OCI-LY7 (cell line): ENCODE measurements around the gene PRKD1. TPM values are rescaled to one million over a fixed set of nuclear protein-coding genes. Genes with fewer than 3 reads are reported as not detected.

ENCODE experiments used
- BruUV-seq: library from RNA; stranded (reverse); fragments of 400-500 nt; replicated peaks from 2 replicates; lab custom pipeline; 2021; lab: Mats Ljungman, UMichigan
- CTCF ChIA-PET: fragments of 300-600 bp; sonication (Branson Sonifier 250); formaldehyde crosslinking; loops from one replicate; lab custom pipeline; 2022; ENCODE audit warnings: antibody characterized with exemption; ENCODE audit not compliant: unreplicated experiment; lab: Charles Lee
- POLR2A ChIA-PET: fragments of 300-600 bp; sonication (Branson Sonifier 250); formaldehyde crosslinking; loops from one replicate; lab custom pipeline; 2022; ENCODE audit warnings: antibody characterized with exemption; lab: Charles Lee
- DNase-seq: peaks from one replicate; pipeline ENCODE4 v3.0.0-alpha.2; 2015; ENCODE audit warnings: low spot score
- H2AFZ ChIP-seq: fragments of 200-600 bp; sonication (generic), shearing (Covaris generic); 2 replicates; pipeline ENCODE4 v1.6.1; 2014; ENCODE audit warnings: mild to moderate bottlenecking, antibody characterized with exemption, low read length, moderate library complexity
- H3K27ac ChIP-seq: fragments of 200-600 bp; sonication (generic); 2 replicates; pipeline ENCODE4 v1.5.1; 2014; ENCODE audit warnings: mixed run types, low read depth, mild to moderate bottlenecking, moderate library complexity, low read length, inconsistent platforms; ENCODE audit not compliant: poor library complexity, severe bottlenecking
- H3K36me3 ChIP-seq: fragments of 200-600 bp; sonication (generic); 2 replicates; pipeline ENCODE4 v1.6.1; 2014; ENCODE audit warnings: mild to moderate bottlenecking, antibody characterized with exemption, low read length, moderate library complexity, mixed read lengths; ENCODE audit not compliant: insufficient read depth
- H3K4me1 ChIP-seq: fragments of 200-600 bp; sonication (generic); 2 replicates; pipeline ENCODE4 v1.5.1; 2014; ENCODE audit warnings: mild to moderate bottlenecking, low read length; ENCODE audit not compliant: insufficient read depth, poor library complexity, severe bottlenecking
- H3K4me2 ChIP-seq: fragments of 200-600 bp; sonication (generic); 2 replicates; pipeline ENCODE4 v1.6.1; 2014; ENCODE audit warnings: mild to moderate bottlenecking, low read length
- H3K4me3 ChIP-seq: fragments of 200-600 bp; sonication (generic); 2 replicates; pipeline ENCODE4 v1.5.1; 2014; ENCODE audit warnings: mild to moderate bottlenecking, low read depth, low read length; ENCODE audit not compliant: poor library complexity, severe bottlenecking
- H3K79me2 ChIP-seq: fragments of 200-600 bp; sonication (generic); 2 replicates; pipeline ENCODE4 v1.6.1; 2016; ENCODE audit warnings: low read depth, mild to moderate bottlenecking, low read length, moderate library complexity, mixed read lengths; ENCODE audit not compliant: insufficient read depth
- H3K9me2 ChIP-seq: fragments of 200-600 bp; sonication (generic); 2 replicates; pipeline ENCODE4 v1.6.1; 2016; ENCODE audit warnings: mild to moderate bottlenecking, low read length, mixed read lengths; ENCODE audit not compliant: insufficient read depth
- H3K9me3 ChIP-seq: fragments of 200-600 bp; sonication (generic); 2 replicates; pipeline ENCODE4 v1.6.1; 2014; ENCODE audit warnings: mild to moderate bottlenecking, mixed run types, low read length, mixed read lengths
- H4K20me1 ChIP-seq: fragments of 200-600 bp; sonication (generic); 2 replicates; pipeline ENCODE4 v1.6.1; 2014; ENCODE audit warnings: mild to moderate bottlenecking, antibody characterized with exemption, low read length, moderate library complexity, mixed read lengths; ENCODE audit not compliant: insufficient read depth
- CTCF ChIP-seq: fragments of 200-600 bp; sonication (generic); conservative IDR thresholded peaks from 2 replicates; pipeline ENCODE4 v1.5.1; 2014; ENCODE audit warnings: mild to moderate bottlenecking, antibody characterized with exemption, low read length, moderate library complexity, mixed read lengths
- EZH2phosphoT487 ChIP-seq: fragments of 200-600 bp; sonication (generic); IDR thresholded peaks from 2 replicates; pipeline ENCODE4 v1.6.1; 2018; ENCODE audit warnings: low read depth, borderline replicate concordance, mild to moderate bottlenecking, mixed run types, antibody characterized with exemption, low read length, moderate library complexity, mixed read lengths
- intact Hi-C: fragments of 100-400 bp; cut with micrococcal nuclease; formaldehyde crosslinking; loops from one replicate; pipeline ENCODE4 v1.10.0; 2022; ENCODE audit not compliant: unreplicated experiment
- total RNA-seq, 2 experiments: library from RNA; depleted of rRNA in 1 of 2; stranded (reverse); fragments of >200 nt in 1 of 2; shearing (Covaris generic) in 1 of 2; gene quantifications; 2 replicates each; pipeline ENCODE4 v1.2.3, GENCODE V29; 2014 to 2022

The PRKD1 gene
- total RNA-seq, 2 experiments from 2014 or later = not detected

DNA sequence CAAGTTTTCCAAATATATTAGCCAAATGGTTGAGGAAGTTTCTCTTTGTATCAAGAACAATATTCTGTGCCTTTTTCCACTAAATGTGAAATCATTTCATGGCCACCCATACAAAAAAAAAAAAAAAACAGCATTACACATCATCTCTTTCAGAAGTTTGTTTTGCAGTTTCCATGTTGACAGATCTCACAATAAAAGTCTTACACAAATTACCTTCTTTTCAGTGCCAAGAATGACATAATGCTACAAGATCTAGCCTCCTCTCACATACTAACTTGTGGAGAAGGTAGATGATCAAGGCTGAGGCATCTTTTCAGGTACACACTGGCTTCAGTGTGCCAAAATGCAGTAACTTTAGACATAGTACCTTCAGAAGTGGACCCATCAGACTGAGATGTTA is 35.3 kb downstream of the PRKD1 start:
- H3K4me1 ChIP-seq = no peaks in the 10 kb centered on the region
- DNase-seq = no peak
- no peaks in the 10 kb centered on the region for H3K9me2 ChIP-seq
- no peak overlapping the region for H3K4me2 ChIP-seq
- H3K36me3 ChIP-seq = no peaks in the 10 kb centered on the region
- H3K9me3 ChIP-seq = no peaks in the 10 kb centered on the region
- H2AFZ ChIP-seq = no peak overlapping the region
- H3K27ac ChIP-seq = no peak overlapping the region
- CTCF ChIA-PET = no interaction called here
- H4K20me1 ChIP-seq = no peaks in the 10 kb centered on the region
- BruUV-seq = no TSS peak
- POLR2A ChIA-PET = no interaction called here
- TF ChIP-seq EZH2phosphoT487 (no peak), CTCF (no peak)
- intact Hi-C loops = no loop called here
- no peaks in the 10 kb centered on the region for H3K79me2 ChIP-seq
- no peak overlapping the region for H3K4me3 ChIP-seq

GRCh38 chr14:29885988-29886387 is 41.7 kb downstream of the PRKD1 start:
- intact Hi-C loops = no loop called here
- no peak for DNase-seq
- no TSS peak for BruUV-seq
- Histone ChIP-seq H3K79me2 (no peaks in the 10 kb centered on the region), H3K9me3 (no peaks in the 10 kb centered on the region), H3K4me1 (no peaks in the 10 kb centered on the region), H3K27ac (no peak overlapping the region), H3K4me2 (no peak overlapping the region), H3K36me3 (no peaks in the 10 kb centered on the region), H3K9me2 (no peaks in the 10 kb centered on the region), H4K20me1 (no peaks in the 10 kb centered on the region), H2AFZ (no peak overlapping the region), H3K4me3 (no peak overlapping the region)
- CTCF ChIA-PET = no interaction called here
- TF ChIP-seq EZH2phosphoT487 (no peak), CTCF (no peak)
- POLR2A ChIA-PET = no interaction called here

- Histone ChIP-seq H2AFZ (no peak overlapping the region), H3K36me3 (no peaks in the 10 kb centered on the region), H3K9me2 (no peaks in the 10 kb centered on the region), H3K4me3 (no peak overlapping the region), H3K79me2 (no peaks in the 10 kb centered on the region), H3K27ac (no peak overlapping the region), H4K20me1 (no peaks in the 10 kb centered on the region), H3K4me2 (no peak overlapping the region), H3K9me3 (no peaks in the 10 kb centered on the region), H3K4me1 (no peaks in the 10 kb centered on the region)
- ChIA-PET CTCF (no interaction called here), POLR2A (no interaction called here)
- intact Hi-C loops = no loop called here
- DNase-seq = no peak
- no peak for TF ChIP-seq EZH2phosphoT487
- no peak for TF ChIP-seq CTCF
- no TSS peak for BruUV-seq
These were observed 59.6 kb downstream of the PRKD1 start for GRCh38 chr14:29868000-29868399.
